A549 (cell line): ENCODE measurements around the gene RTP1.

Experiments
- CHD2 ChIP-seq: fragments of 150-350 bp; IDR thresholded peaks from 2 replicates; pipeline ENCODE4 v1.6.1; 2014; ENCODE audit warnings: low read length; ENCODE audit not compliant: partially characterized antibody
- CHD4 ChIP-seq: fragments of 200-600 bp; sonication (generic); IDR thresholded peaks from 2 replicates; pipeline ENCODE4 v1.6.1; 2016; ENCODE audit warnings: antibody characterized with exemption, mild to moderate bottlenecking, borderline replicate concordance
- HOXA7 ChIP-seq: fragments of 250-450 bp; sonication (Bioruptor Pico); IDR thresholded peaks from 2 replicates; pipeline ENCODE4 v1.5.0; 2020; ENCODE audit warnings: mild to moderate bottlenecking, moderate library complexity
- TF ChIP-seq, protein P1 (sequence below): fragments of >200 bp; sonication (Bioruptor Twin); formaldehyde crosslinking; IDR thresholded peaks from 3 replicates; pipeline ENCODE4 v1.5.1; 2016

DNA sequence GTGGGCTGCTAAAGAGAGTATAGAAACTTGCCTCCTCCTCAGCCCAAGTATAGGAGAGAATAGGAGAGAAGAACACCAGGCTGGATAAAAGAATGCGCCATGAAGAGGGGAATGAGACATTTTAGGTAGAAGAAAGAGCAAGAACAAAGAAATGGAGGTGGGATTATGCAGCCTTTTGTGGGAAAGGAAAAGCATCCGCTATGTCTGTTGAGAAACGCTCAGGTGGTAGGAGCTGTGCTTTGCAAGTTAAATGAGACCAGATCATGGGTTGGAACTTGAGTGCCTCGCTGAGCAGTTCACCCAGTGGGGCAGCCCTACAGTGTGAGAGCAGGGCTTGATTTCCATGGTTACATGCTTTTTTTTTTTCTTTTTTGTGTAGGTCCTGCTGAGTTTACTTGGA, 11.5 kb upstream of the RTP1 start:
- TF ChIP-seq CHD2 (no peak), HOXA7 (CRISPR knock-in tag) (no peak), CHD4 (no peak)
- TF ChIP-seq, protein P1, sequence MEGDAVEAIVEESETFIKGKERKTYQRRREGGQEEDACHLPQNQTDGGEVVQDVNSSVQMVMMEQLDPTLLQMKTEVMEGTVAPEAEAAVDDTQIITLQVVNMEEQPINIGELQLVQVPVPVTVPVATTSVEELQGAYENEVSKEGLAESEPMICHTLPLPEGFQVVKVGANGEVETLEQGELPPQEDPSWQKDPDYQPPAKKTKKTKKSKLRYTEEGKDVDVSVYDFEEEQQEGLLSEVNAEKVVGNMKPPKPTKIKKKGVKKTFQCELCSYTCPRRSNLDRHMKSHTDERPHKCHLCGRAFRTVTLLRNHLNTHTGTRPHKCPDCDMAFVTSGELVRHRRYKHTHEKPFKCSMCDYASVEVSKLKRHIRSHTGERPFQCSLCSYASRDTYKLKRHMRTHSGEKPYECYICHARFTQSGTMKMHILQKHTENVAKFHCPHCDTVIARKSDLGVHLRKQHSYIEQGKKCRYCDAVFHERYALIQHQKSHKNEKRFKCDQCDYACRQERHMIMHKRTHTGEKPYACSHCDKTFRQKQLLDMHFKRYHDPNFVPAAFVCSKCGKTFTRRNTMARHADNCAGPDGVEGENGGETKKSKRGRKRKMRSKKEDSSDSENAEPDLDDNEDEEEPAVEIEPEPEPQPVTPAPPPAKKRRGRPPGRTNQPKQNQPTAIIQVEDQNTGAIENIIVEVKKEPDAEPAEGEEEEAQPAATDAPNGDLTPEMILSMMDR = no peak
